Progenitor cell of endocrine pancreas (in vitro differentiated cells): ENCODE data around the gene RPS6KA6. TPM values are rescaled to one million over a fixed set of nuclear protein-coding genes. Genes with fewer than 3 reads are reported as not detected.

Experiments
- DNase-seq: peaks from one replicate; pipeline ENCODE4 v3.0.0; 2021; ENCODE audit warnings: low spot score; ENCODE audit not compliant: unreplicated experiment
- H3K27ac Mint-ChIP-seq: 2 replicates; pipeline ENCODE4 v1.8.0; 2021; ENCODE audit warnings: mild to moderate bottlenecking, moderate library complexity, mixed read lengths
- H3K27me3 Mint-ChIP-seq: 2 replicates; pipeline ENCODE4 v1.8.0; 2021; ENCODE audit warnings: mixed read lengths
- H3K36me3 Mint-ChIP-seq: 2 replicates; pipeline ENCODE4 v1.8.0; 2022; ENCODE audit warnings: mixed read lengths; ENCODE audit not compliant: insufficient read depth
- H3K4me1 Mint-ChIP-seq: 2 replicates; pipeline ENCODE4 v1.8.0; 2021; ENCODE audit warnings: low read depth, mixed read lengths
- H3K4me3 Mint-ChIP-seq: 2 replicates; pipeline ENCODE4 v1.8.0; 2021; ENCODE audit warnings: low read depth, mild to moderate bottlenecking, moderate library complexity, mixed read lengths
- H3K9me3 Mint-ChIP-seq: 2 replicates; pipeline ENCODE4 v1.8.0; 2021; ENCODE audit warnings: low read depth, mixed read lengths
- total RNA-seq: library from RNA; stranded (reverse); gene quantifications from 2 replicates; pipeline ENCODE4 v1.2.1, GENCODE V29; 2021
- TF ChIP-seq, protein P1 (sequence below): fragments of 200-600 bp; sonication (generic); IDR thresholded peaks from one replicate; pipeline ENCODE4 v1.5.0; 2021; ENCODE audit warnings: antibody characterized with exemption, mild to moderate bottlenecking; ENCODE audit not compliant: unreplicated experiment

RPS6KA6 gene
- total RNA-seq, 1 donor from 2014 or later: 19.7 TPM

DNA sequence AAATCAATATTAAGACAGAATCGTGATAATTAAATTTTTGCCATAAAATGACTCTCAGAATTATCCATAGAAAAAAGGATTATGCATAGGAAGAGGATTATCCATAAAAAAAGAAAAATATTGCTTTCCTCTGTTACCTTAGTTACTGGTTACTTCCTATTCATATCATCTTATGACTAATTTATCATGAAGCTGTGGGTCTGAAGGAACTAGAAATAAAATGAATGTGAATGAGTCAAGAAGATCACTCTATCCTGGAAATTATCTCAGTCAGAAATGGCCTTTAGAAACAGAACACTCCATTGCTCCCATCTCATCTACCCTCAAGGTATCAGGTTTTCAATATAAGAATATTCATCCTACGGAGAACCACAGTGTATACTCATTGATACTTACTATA lies 19.4 kb downstream of the RPS6KA6 start:
- Mint-ChIP-seq H3K9me3 (peaks cover 34% of the 10 kb centered on the region), H3K27me3 (no peaks in the 10 kb centered on the region), H3K36me3 (peaks cover 9% of the 10 kb centered on the region), H3K27ac (no peak overlapping the region), H3K4me1 (peaks cover 11% of the 10 kb centered on the region), H3K4me3 (no peak overlapping the region)
- TF ChIP-seq, protein P1, sequence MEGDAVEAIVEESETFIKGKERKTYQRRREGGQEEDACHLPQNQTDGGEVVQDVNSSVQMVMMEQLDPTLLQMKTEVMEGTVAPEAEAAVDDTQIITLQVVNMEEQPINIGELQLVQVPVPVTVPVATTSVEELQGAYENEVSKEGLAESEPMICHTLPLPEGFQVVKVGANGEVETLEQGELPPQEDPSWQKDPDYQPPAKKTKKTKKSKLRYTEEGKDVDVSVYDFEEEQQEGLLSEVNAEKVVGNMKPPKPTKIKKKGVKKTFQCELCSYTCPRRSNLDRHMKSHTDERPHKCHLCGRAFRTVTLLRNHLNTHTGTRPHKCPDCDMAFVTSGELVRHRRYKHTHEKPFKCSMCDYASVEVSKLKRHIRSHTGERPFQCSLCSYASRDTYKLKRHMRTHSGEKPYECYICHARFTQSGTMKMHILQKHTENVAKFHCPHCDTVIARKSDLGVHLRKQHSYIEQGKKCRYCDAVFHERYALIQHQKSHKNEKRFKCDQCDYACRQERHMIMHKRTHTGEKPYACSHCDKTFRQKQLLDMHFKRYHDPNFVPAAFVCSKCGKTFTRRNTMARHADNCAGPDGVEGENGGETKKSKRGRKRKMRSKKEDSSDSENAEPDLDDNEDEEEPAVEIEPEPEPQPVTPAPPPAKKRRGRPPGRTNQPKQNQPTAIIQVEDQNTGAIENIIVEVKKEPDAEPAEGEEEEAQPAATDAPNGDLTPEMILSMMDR: no peak
- DNase-seq: no peak

GRCh38 chrX:84168095-84168494 lies 19.9 kb downstream of the RPS6KA6 start:
- peaks cover 34% of the 10 kb centered on the region for H3K9me3 Mint-ChIP-seq
- H3K4me3 Mint-ChIP-seq: no peak overlapping the region
- H3K4me1 Mint-ChIP-seq: peaks cover 11% of the 10 kb centered on the region
- H3K27ac Mint-ChIP-seq: no peak overlapping the region
- H3K27me3 Mint-ChIP-seq: no peaks in the 10 kb centered on the region
- peaks cover 9% of the 10 kb centered on the region for H3K36me3 Mint-ChIP-seq
- DNase-seq: no peak
- TF ChIP-seq, protein P1: no peak

DNA sequence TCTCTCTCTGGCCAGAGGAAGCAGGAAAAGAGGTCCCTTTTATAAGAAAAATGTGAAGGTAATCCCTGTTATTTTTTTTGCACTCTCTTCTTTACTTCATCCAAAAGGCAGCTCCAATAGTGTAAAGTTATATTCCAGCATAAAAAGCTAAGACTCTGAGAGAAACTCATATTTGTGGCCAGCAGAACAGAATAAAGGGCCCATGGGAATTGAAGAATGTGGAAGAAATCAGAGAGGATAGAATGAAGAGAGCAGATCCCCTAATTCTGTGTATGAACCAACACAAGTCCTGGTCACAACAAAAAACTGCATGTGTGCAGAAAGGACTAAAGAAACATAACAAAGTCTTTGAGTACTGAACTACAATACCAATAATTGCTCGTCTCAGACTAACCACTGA lies 22.3 kb downstream of the RPS6KA6 start:
- peaks cover 27% of the 10 kb centered on the region for H3K9me3 Mint-ChIP-seq
- no peak overlapping the region for H3K27ac Mint-ChIP-seq

DNA sequence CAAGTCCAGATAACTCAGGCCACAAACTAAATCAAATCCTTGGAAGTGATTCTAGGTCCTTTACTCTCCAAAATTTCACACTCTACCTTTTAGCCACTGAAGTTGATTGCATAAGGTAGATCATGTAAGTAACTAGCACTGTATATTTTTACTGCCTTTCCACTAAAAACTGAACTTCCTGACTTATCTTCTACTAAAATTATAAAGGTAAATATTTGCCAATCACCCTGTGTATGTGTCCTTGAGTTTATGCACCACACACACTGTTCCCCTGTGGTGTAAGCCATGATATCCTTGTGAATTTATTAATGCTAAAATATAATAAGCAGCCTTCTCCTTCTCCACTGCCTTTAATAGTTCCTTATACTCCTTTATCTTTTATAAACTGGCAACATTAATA lies 25.6 kb downstream of the RPS6KA6 start:
- Mint-ChIP-seq H3K4me1 (peaks cover 7% of the 10 kb centered on the region), H3K4me3 (no peak overlapping the region), H3K27ac (no peak overlapping the region), H3K36me3 (peaks cover 4% of the 10 kb centered on the region), H3K27me3 (no peaks in the 10 kb centered on the region), H3K9me3 (peaks cover 18% of the 10 kb centered on the region)
- DNase-seq: no peak
- TF ChIP-seq, protein P1: no peak

More for the DNA sequence above, 22.3 kb downstream of the RPS6KA6 start:
- Mint-ChIP-seq H3K27me3 (no peaks in the 10 kb centered on the region), H3K4me1 (peaks cover 11% of the 10 kb centered on the region), H3K36me3 (peaks cover 7% of the 10 kb centered on the region), H3K4me3 (no peak overlapping the region)
- TF ChIP-seq, protein P1: no peak
- DNase-seq: no peak

DNA sequence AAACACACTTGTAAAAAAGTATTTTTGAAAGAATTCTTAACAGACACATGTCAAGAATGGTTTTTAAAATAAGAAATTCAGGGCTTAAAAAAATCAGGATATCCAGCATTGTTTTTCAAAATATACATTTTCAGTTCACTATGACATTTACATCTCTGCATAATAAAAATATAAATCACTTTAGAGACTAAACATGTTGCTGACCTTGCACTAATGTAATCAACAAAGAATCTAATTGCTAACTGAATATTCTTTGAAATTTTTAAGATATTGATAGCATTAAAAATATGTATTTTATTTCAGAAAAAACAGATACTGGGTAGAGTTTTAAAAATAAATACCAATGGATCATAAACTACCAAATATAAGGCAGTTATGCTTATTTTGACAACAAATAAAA lies 26.4 kb downstream of the RPS6KA6 start:
- DNase-seq: no peak
- peaks cover 10% of the 10 kb centered on the region for H3K9me3 Mint-ChIP-seq
- peaks cover 7% of the 10 kb centered on the region for H3K4me1 Mint-ChIP-seq
- H3K27me3 Mint-ChIP-seq: no peaks in the 10 kb centered on the region
- H3K27ac Mint-ChIP-seq: no peak overlapping the region
- TF ChIP-seq, protein P1: no peak
- no peak overlapping the region for H3K4me3 Mint-ChIP-seq
- H3K36me3 Mint-ChIP-seq: peaks cover 4% of the 10 kb centered on the region
